Measurements from ENCODE around the gene PRPF19.

Gene PRPF19

GRCh38 chr11:60859616-60860250, 46.7 kb downstream of the PRPF19 start:
- H3K36me3 ChIP-seq (ENCODE audit: control insufficient read depth, insufficient read depth, low read length, severe bottlenecking): no peaks in the 10 kb centered on the region
- no peak overlapping the region for H3K4me3 ChIP-seq (ENCODE audit: low read length)
- H3K4me1 ChIP-seq (ENCODE audit: control insufficient read depth, insufficient read depth, low read length): peaks cover 9% of the 10 kb centered on the region
- H3K27me3 ChIP-seq (replicated peaks; ENCODE audit: control insufficient read depth, insufficient read depth, low read length): peaks cover 5% of the 10 kb centered on the region
- H3K9me3 ChIP-seq (ENCODE audit: control insufficient read depth, low read length): no peaks in the 10 kb centered on the region
- H3K9ac ChIP-seq (ENCODE audit: low read length): no peak overlapping the region
- no peak for DNase-seq (ENCODE audit: low read depth)

GRCh38 chr11:60858731-60859464, 47.5 kb downstream of the PRPF19 start:
- H3K36me3 ChIP-seq (ENCODE audit: control insufficient read depth, insufficient read depth, low read length, severe bottlenecking): no peaks in the 10 kb centered on the region
- peaks cover 3% of the 10 kb centered on the region for H3K4me1 ChIP-seq (ENCODE audit: control insufficient read depth, insufficient read depth, low read length)
- no peaks in the 10 kb centered on the region for H3K27me3 ChIP-seq (replicated peaks; ENCODE audit: control insufficient read depth, insufficient read depth, low read length)
- no peak for DNase-seq (ENCODE audit: low read depth)
- H3K4me3 ChIP-seq (ENCODE audit: low read length): no peak overlapping the region
- no peak overlapping the region for H3K9ac ChIP-seq (ENCODE audit: low read length)
- no peaks in the 10 kb centered on the region for H3K9me3 ChIP-seq (ENCODE audit: control insufficient read depth, low read length)

- no peak for DNase-seq (ENCODE audit: low read depth)
- Histone ChIP-seq H3K4me3 (ENCODE audit: low read length) (no peak overlapping the region), H3K9ac (ENCODE audit: low read length) (no peak overlapping the region)
These were observed 48.1 kb downstream of the PRPF19 start for GRCh38 chr11:60858236-60858635.

GRCh38 chr11:60857378-60858232, 48.8 kb downstream of the PRPF19 start:
- H3K27me3 ChIP-seq (replicated peaks; ENCODE audit: control insufficient read depth, insufficient read depth, low read length): no peaks in the 10 kb centered on the region
- no peaks in the 10 kb centered on the region for H3K9me3 ChIP-seq (ENCODE audit: control insufficient read depth, low read length)
- H3K36me3 ChIP-seq (ENCODE audit: control insufficient read depth, insufficient read depth, low read length, severe bottlenecking): no peaks in the 10 kb centered on the region
- no peak for DNase-seq (ENCODE audit: low read depth)
- H3K4me1 ChIP-seq (ENCODE audit: control insufficient read depth, insufficient read depth, low read length): no peaks in the 10 kb centered on the region
- H3K4me3 ChIP-seq (ENCODE audit: low read length): no peak overlapping the region
- no peak overlapping the region for H3K9ac ChIP-seq (ENCODE audit: low read length)

More at GRCh38 chr11:60858236-60858635, 48.1 kb downstream of the PRPF19 start:
- no peaks in the 10 kb centered on the region for H3K36me3 ChIP-seq (ENCODE audit: control insufficient read depth, insufficient read depth, low read length, severe bottlenecking)
- H3K27me3 ChIP-seq (replicated peaks; ENCODE audit: control insufficient read depth, insufficient read depth, low read length): no peaks in the 10 kb centered on the region
- H3K4me1 ChIP-seq (ENCODE audit: control insufficient read depth, insufficient read depth, low read length): no peaks in the 10 kb centered on the region
- H3K9me3 ChIP-seq (ENCODE audit: control insufficient read depth, low read length): no peaks in the 10 kb centered on the region

- no peak for DNase-seq (ENCODE audit: low read depth)
These were observed 50.4 kb downstream of the PRPF19 start, which contains the start of gene PTGDR2 for GRCh38 chr11:60855726-60856633. TSS of gene PTGDR2 (minus strand) at chr11:60855950. CDS start at chr11:60853722, 2,228 bp downstream.

GRCh38 chr11:60854847-60855725, 51.3 kb downstream of the PRPF19 start:
- no peak for DNase-seq (ENCODE audit: low read depth)
- H3K4me3 ChIP-seq (ENCODE audit: low read length): no peak overlapping the region

More at GRCh38 chr11:60855726-60856633, 50.4 kb downstream of the PRPF19 start, which contains the start of gene PTGDR2:
- Histone ChIP-seq H3K36me3 (ENCODE audit: control insufficient read depth, insufficient read depth, low read length, severe bottlenecking) (peaks cover 11% of the 10 kb centered on the region), H3K9me3 (ENCODE audit: control insufficient read depth, low read length) (no peaks in the 10 kb centered on the region), H3K9ac (ENCODE audit: low read length) (no peak within 1 kb of the TSS), H3K4me3 (ENCODE audit: low read length) (no peak within 1 kb of the TSS), H3K4me1 (ENCODE audit: control insufficient read depth, insufficient read depth, low read length) (no peaks in the 10 kb centered on the region), H3K27me3 (replicated peaks; ENCODE audit: control insufficient read depth, insufficient read depth, low read length) (no peaks in the 10 kb centered on the region)

GRCh38 chr11:60854140-60854846, 52.1 kb downstream of the PRPF19 start:
- Histone ChIP-seq H3K9me3 (ENCODE audit: control insufficient read depth, low read length) (no peaks in the 10 kb centered on the region), H3K4me1 (ENCODE audit: control insufficient read depth, insufficient read depth, low read length) (no peaks in the 10 kb centered on the region), H3K36me3 (ENCODE audit: control insufficient read depth, insufficient read depth, low read length, severe bottlenecking) (peaks cover 28% of the 10 kb centered on the region), H3K9ac (ENCODE audit: low read length) (no peak overlapping the region), H3K27me3 (replicated peaks; ENCODE audit: control insufficient read depth, insufficient read depth, low read length) (no peaks in the 10 kb centered on the region), H3K4me3 (ENCODE audit: low read length) (no peak overlapping the region)
- no peak for DNase-seq (ENCODE audit: low read depth)

More at GRCh38 chr11:60854847-60855725, 51.3 kb downstream of the PRPF19 start:
- H3K4me1 ChIP-seq (ENCODE audit: control insufficient read depth, insufficient read depth, low read length): no peaks in the 10 kb centered on the region
- H3K27me3 ChIP-seq (replicated peaks; ENCODE audit: control insufficient read depth, insufficient read depth, low read length): no peaks in the 10 kb centered on the region
- no peaks in the 10 kb centered on the region for H3K9me3 ChIP-seq (ENCODE audit: control insufficient read depth, low read length)
- H3K9ac ChIP-seq (ENCODE audit: low read length): no peak overlapping the region
- H3K36me3 ChIP-seq (ENCODE audit: control insufficient read depth, insufficient read depth, low read length, severe bottlenecking): peaks cover 20% of the 10 kb centered on the region

GRCh38 chr11:60852982-60853950, 53.1 kb downstream of the PRPF19 start:
- no peak for DNase-seq (ENCODE audit: low read depth)
- no peaks in the 10 kb centered on the region for H3K4me1 ChIP-seq (ENCODE audit: control insufficient read depth, insufficient read depth, low read length)
- no peaks in the 10 kb centered on the region for H3K9me3 ChIP-seq (ENCODE audit: control insufficient read depth, low read length)
- peaks cover 38% of the 10 kb centered on the region for H3K36me3 ChIP-seq (ENCODE audit: control insufficient read depth, insufficient read depth, low read length, severe bottlenecking)
- H3K27me3 ChIP-seq (replicated peaks; ENCODE audit: control insufficient read depth, insufficient read depth, low read length): no peaks in the 10 kb centered on the region
- H3K4me3 ChIP-seq (ENCODE audit: low read length): no peak overlapping the region
- no peak overlapping the region for H3K9ac ChIP-seq (ENCODE audit: low read length)

Data from adipocyte (in vitro differentiated cells).